Cardiac muscle cell (in vitro differentiated cells and primary cell): Measurements from ENCODE around the gene YIF1A. TPM values are rescaled to one million over a fixed set of nuclear protein-coding genes. Genes with fewer than 3 reads are reported as not detected.

Experiments used
- DNase-seq, 2 donors: peaks; one replicate each; pipeline versions ENCODE4 v3.0.0 to v3.0.0-alpha.2; 2010 to 2017; ENCODE audit warnings: low read depth in 1 of 2, low spot score in 1 of 2
- H3K27ac ChIP-seq: fragments of 200-600 bp; sonication (generic); 2 replicates; pipeline ENCODE4 v1.5.1; 2016
- H3K27me3 ChIP-seq: fragments of 200-600 bp; sonication (generic); 2 replicates; pipeline ENCODE4 v1.6.0; 2016; ENCODE audit warnings: control low read depth
- H3K36me3 ChIP-seq: fragments of 200-600 bp; sonication (generic); 2 replicates; pipeline ENCODE4 v1.5.1; 2016; ENCODE audit warnings: control low read depth
- H3K4me1 ChIP-seq: fragments of 200-600 bp; sonication (generic); 2 replicates; pipeline ENCODE4 v1.8.1; 2017; ENCODE audit warnings: low read depth, mild to moderate bottlenecking, mixed run types
- H3K4me3 ChIP-seq: fragments of 200-600 bp; sonication (generic); 2 replicates; pipeline ENCODE4 v1.5.1; 2016; ENCODE audit warnings: mild to moderate bottlenecking
- H3K9me3 ChIP-seq: fragments of 200-600 bp; sonication (generic); 2 replicates; pipeline ENCODE4 v1.5.1; 2017; ENCODE audit warnings: low read depth, mild to moderate bottlenecking, control low read depth
- polyA plus RNA-seq: library from polyadenylated mRNA; unstranded; fragments of >200 nt; fragmentation: Nextera tagmentation; extraction: Ambion mirVana; gene quantifications from 2 replicates; pipeline ENCODE4 v1.2.1, GENCODE V29; 2016
- total RNA-seq: library from RNA; depleted of rRNA; stranded (reverse); fragments of >200 nt; gene quantifications from 2 replicates; pipeline ENCODE4 v1.2.3, GENCODE V29; 2016
- TF ChIP-seq, protein P1 (sequence below): IDR thresholded peaks from 2 replicates; pipeline ENCODE4 v1.5.1; 2012; ENCODE audit warnings: low read depth, mild to moderate bottlenecking, low read length

The YIF1A gene, protein sequence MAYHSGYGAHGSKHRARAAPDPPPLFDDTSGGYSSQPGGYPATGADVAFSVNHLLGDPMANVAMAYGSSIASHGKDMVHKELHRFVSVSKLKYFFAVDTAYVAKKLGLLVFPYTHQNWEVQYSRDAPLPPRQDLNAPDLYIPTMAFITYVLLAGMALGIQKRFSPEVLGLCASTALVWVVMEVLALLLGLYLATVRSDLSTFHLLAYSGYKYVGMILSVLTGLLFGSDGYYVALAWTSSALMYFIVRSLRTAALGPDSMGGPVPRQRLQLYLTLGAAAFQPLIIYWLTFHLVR
- total RNA-seq (68.2 and 121 TPM in 2 replicates), polyA plus RNA-seq (116 and 147 TPM in 2 replicates)

DNA sequence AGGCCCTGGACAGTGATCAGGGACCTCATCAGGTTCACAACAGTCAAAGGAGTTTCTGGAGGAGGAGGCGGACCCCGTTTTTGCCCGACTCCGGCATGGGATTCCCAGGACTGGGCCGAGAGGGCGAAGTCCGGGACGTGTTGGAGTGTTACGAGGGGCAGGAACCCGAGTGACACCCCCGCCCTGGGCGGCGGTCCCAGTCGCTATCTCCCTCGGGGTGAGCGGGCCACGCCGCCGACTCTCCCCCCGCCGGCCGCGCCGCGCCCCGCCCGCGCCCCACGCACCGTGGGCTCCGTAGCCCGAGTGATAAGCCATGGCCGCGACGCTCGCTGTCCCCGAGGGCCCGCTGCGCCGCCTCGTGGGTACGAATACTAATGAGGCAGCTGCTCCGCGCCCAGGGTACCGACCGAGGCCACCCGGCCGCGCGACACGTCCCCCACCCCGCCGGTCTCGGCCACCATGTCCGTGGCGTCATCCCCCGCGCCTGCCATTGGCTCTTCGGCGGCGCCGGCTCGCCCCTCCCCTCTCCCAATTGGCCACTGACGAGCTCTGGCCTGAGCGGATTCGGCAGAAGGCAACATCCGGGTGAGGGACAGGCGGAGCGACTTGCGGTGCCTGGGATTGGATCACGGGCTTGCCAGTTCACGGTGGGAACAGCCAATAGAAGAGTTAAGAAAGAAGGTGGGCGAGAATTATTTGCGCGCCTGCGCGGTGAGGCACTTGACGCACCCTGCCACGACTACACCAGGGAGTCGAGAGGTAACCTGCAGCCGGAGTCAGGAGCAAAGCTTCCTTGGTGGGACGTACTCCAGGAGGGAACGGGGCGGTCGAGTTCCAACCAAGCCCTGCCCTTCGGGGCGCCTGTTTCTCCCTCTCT, at the start of gene YIF1A:
TSS of gene YIF1A (minus strand) at position 473 of the 877 bp plus-strand sequence. CDS start at position 315, 158 bp downstream.
- Histone ChIP-seq H3K36me3 (no peaks in the 10 kb centered on the region), H3K4me3 (peak within 1 kb of the TSS; percentile 93), H3K27ac (peak within 1 kb of the TSS; percentile 92), H3K9me3 (no peaks in the 10 kb centered on the region), H3K4me1 (peaks cover 4% of the 10 kb centered on the region), H3K27me3 (peaks cover 34% of the 10 kb centered on the region)
- DNase-seq: peak; percentile 99 to 100
- TF ChIP-seq, protein P1, sequence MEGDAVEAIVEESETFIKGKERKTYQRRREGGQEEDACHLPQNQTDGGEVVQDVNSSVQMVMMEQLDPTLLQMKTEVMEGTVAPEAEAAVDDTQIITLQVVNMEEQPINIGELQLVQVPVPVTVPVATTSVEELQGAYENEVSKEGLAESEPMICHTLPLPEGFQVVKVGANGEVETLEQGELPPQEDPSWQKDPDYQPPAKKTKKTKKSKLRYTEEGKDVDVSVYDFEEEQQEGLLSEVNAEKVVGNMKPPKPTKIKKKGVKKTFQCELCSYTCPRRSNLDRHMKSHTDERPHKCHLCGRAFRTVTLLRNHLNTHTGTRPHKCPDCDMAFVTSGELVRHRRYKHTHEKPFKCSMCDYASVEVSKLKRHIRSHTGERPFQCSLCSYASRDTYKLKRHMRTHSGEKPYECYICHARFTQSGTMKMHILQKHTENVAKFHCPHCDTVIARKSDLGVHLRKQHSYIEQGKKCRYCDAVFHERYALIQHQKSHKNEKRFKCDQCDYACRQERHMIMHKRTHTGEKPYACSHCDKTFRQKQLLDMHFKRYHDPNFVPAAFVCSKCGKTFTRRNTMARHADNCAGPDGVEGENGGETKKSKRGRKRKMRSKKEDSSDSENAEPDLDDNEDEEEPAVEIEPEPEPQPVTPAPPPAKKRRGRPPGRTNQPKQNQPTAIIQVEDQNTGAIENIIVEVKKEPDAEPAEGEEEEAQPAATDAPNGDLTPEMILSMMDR: no peak

DNA sequence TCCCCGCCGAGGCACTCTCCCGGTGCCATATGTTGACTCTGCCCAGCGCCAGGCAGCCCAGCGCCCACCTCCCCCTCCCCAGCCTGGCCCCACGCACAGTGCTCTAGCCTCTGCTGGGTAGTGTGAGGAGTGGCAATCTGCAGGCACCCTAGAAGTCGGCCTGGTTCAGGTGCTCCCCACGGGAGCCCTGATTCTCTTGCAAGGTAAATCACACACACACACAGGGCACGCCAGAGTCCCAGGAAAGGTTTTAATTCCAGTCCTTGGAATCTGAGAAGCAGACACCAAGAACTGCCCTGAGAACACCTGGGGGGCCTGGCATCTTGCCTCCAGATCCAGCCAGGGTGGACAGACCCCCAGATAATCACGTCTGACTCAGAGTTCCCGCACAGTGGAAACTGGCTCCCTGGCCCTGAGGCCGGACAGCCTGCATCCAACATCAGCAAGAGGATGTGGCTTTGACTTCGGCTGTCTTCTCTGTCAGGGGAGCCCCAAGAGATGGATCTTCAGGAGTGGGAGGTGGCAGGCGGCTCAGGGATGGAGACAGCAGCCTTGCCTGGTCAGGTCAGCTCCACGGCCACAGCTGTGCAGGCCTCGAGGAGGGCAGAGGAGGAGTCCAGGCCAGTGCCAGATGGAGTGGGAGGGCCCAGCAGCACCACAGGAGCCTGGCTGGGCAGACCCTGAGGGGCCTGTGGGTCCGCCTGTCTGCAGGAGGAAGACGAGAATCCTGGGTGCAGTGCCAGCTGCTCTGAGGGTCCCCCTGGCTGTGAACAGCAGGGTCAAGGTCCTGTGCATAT, 48.4 kb upstream of the YIF1A start:
- no peak for DNase-seq
- Histone ChIP-seq H3K36me3 (peaks cover 12% of the 10 kb centered on the region), H3K27ac (peak overlapping the region; percentile 14), H3K4me1 (peaks cover 4% of the 10 kb centered on the region), H3K9me3 (no peaks in the 10 kb centered on the region), H3K4me3 (no peak overlapping the region), H3K27me3 (no peaks in the 10 kb centered on the region)
- TF ChIP-seq, protein P1: no peak

DNA sequence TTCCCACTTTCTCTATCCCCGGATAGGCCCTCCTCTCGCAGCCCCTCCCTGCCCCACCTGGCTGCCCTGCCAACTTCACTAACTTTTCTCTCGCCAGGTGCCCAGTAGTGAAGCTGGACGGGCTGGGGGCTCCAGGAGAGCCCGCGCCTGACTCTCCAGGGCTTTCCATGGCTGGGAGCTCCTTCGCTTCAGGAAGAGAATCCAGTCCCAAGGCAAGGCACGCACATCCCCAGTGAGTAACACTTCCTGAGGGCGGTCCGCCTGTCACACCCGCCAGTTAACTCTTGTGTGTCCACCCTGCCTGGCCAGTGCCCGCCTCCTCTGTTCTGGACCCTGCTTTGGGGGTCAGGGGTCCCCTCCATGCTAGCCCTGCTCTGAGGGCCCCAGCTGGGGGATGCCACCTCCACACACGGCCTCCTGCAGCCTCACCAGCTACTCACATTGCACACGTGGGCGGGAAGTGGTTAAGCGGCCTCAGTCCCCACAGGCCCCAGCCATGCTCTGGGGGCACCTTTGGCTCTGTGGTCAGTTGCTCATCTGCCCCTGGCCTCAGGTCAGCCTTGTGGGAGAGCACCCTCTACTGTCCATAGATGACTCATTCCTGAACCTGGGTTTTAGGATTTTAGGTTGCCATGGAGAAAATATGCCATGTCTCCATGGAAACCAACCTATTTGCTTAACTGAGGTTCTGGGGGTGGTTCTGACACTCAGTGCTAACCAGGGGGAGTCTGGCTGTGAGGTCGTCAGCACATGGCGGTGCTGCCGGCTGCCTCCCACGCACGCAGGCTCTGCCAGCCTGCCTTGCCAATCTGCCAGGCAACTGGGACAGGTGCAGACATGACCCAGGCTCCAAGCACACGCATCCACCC, 47.5 kb upstream of the YIF1A start, which contains the start of gene RIN1:
TSS of gene RIN1 (minus strand) at position 201 of the 869 bp plus-strand sequence. CDS start at position 169, 32 bp downstream.
- peak; percentile 58 to 96 for DNase-seq
- H3K36me3 ChIP-seq: peaks cover 12% of the 10 kb centered on the region
- peak within 1 kb of the TSS; percentile 14 for H3K27ac ChIP-seq

DNA sequence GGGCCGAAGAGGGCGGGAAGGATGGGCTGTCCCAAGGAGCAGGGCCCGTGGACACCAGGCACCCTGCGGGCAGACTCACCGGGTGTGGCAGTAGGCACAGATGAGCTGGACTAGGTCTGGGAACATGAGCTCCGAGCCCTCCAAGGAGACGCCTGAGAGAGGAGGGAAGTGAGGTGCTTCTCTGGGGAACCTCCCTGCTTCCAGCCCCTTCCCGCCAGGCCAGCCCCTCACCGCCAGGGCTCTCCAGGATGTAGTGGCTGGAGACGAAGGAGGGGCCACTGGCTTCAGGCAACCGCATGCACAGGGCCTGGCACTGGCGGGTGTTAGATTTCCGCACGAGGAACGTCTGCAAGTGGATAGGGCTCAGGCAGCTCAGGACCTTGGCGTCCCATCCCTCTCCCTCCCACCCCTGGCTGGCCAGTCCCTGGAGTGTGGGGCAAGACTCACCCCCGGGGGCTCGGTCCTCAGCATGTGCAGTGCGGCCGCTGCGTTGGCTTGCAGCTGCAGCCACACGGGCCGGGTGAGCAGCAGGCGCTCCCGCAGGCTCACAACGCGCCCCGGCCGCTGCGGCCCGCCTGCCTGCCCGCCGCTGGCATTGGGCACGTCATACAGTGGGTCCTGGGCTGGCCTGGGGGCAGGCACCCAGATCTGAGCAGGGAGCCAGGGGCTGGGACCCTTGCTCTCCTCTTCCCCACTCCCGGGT, 46.7 kb upstream of the YIF1A start:
- peaks cover 10% of the 10 kb centered on the region for H3K4me1 ChIP-seq
- peaks cover 4% of the 10 kb centered on the region for H3K36me3 ChIP-seq
- H3K27ac ChIP-seq: no peak overlapping the region
- H3K9me3 ChIP-seq: no peaks in the 10 kb centered on the region
- peak overlapping the region; percentile 31 for H3K4me3 ChIP-seq
- TF ChIP-seq, protein P1: no peak
- peak; percentile 45 to 77 for DNase-seq
- no peaks in the 10 kb centered on the region for H3K27me3 ChIP-seq

More for the DNA sequence above, 47.5 kb upstream of the YIF1A start, which contains the start of gene RIN1:
- Histone ChIP-seq H3K9me3 (no peaks in the 10 kb centered on the region), H3K27me3 (no peaks in the 10 kb centered on the region), H3K4me1 (peaks cover 10% of the 10 kb centered on the region), H3K4me3 (peak within 1 kb of the TSS; percentile 31)
- TF ChIP-seq, protein P1: peak; percentile 45
